MM.1S (cell line): ENCODE results near the gene TTC6.

Source experiments
- CTCF ChIP-seq: fragments of 300-600 bp; sonication (generic); IDR thresholded peaks from 2 replicates; pipeline ENCODE4 v1.5.1; 2016; ENCODE audit warnings: antibody characterized with exemption, low read length, mixed read lengths
- EZH2 ChIP-seq: fragments of 300-600 bp; sonication (generic); optimal IDR thresholded peaks from 2 replicates; pipeline ENCODE3; 2017; ENCODE audit warnings: low read depth, mild to moderate bottlenecking, antibody characterized with exemption, low read length, mixed read lengths

- TF ChIP-seq EZH2: no peak
- TF ChIP-seq CTCF: no peak
Observed at GRCh38 chr14:37601865-37602264, 6.4 kb downstream of the TTC6 start.
